Breast epithelium (tissue), 3 donors: ENCODE results near the gene TBC1D30.
"Not testable (repeated sequence)": the region's sequence is repeated elsewhere in the genome, so short reads cannot be mapped to it uniquely, and the experiment has no call there.

ENCODE experiments used
- POLR2A ChIP-seq: fragments of 450-650 bp; IDR thresholded peaks from one replicate; pipeline ENCODE4 v1.6.1; 2016; ENCODE audit warnings: antibody characterized with exemption, mild to moderate bottlenecking, moderate library complexity
- POLR2AphosphoS5 ChIP-seq, 3 donors: sonication (generic); formaldehyde crosslinking; IDR thresholded peaks; one replicate each; pipeline ENCODE4 v1.6.1; 2017; ENCODE audit warnings: antibody characterized with exemption in 3 of 3
- TF ChIP-seq, protein P1 (sequence below), 3 donors: fragments of 450-650 bp; IDR thresholded peaks; one replicate each; pipeline ENCODE4 v1.5.1; 2016 to 2017; ENCODE audit warnings: antibody characterized with exemption in 3 of 3, mild to moderate bottlenecking in 3 of 3, moderate library complexity in 3 of 3

- TF ChIP-seq, protein P1, sequence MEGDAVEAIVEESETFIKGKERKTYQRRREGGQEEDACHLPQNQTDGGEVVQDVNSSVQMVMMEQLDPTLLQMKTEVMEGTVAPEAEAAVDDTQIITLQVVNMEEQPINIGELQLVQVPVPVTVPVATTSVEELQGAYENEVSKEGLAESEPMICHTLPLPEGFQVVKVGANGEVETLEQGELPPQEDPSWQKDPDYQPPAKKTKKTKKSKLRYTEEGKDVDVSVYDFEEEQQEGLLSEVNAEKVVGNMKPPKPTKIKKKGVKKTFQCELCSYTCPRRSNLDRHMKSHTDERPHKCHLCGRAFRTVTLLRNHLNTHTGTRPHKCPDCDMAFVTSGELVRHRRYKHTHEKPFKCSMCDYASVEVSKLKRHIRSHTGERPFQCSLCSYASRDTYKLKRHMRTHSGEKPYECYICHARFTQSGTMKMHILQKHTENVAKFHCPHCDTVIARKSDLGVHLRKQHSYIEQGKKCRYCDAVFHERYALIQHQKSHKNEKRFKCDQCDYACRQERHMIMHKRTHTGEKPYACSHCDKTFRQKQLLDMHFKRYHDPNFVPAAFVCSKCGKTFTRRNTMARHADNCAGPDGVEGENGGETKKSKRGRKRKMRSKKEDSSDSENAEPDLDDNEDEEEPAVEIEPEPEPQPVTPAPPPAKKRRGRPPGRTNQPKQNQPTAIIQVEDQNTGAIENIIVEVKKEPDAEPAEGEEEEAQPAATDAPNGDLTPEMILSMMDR (IDR thresholded peaks at IDR 0.05) = not testable (repeated sequence)
- not testable (repeated sequence) for TF ChIP-seq POLR2A; POLR2AphosphoS5 (IDR thresholded peaks at IDR 0.05)
Measured at GRCh38 chr12:64775147-64775736, 49.2 kb upstream of the TBC1D30 start.
